GM12878 (cell line): ENCODE results near the gene IL17F.
A peak's percentile ranks its signal among the peaks of the same experiment; 100 is the strongest.

Experiments used
- CEBPB ChIP-seq, 2 experiments: fragments of 150-350 bp in 1 of 2; IDR thresholded peaks; 2 replicates each; pipeline ENCODE4 v1.6.1; 2012 to 2014; ENCODE audit warnings: low read depth in 2 of 2, low read length in 2 of 2, borderline replicate concordance in 1 of 2, inconsistent platforms in 1 of 2
- CTCF ChIP-seq, 3 experiments: IDR thresholded peaks in 2 of 3; conservative IDR thresholded peaks in 1 of 3; 2 replicates each; pipeline ENCODE4 v1.5.1; 2011; ENCODE audit warnings: low read depth in 3 of 3, low read length in 3 of 3, mild to moderate bottlenecking in 3 of 3, control low read depth in 2 of 3, moderate library complexity in 2 of 3, inconsistent platforms in 1 of 3, mixed read lengths in 1 of 3; ENCODE audit not compliant: control insufficient read depth in 2 of 3, insufficient read depth in 1 of 3; ENCODE audit errors: extremely low read depth in 1 of 3
- DPF2 ChIP-seq: fragments of 450-650 bp; IDR thresholded peaks from 2 replicates; pipeline ENCODE4 v1.6.1; 2017; ENCODE audit warnings: mild to moderate bottlenecking
- EZH2 ChIP-seq: IDR thresholded peaks from 2 replicates; pipeline ENCODE4 v1.6.1; 2012; ENCODE audit warnings: low read depth, mild to moderate bottlenecking, control low read depth, inconsistent platforms, low read length, borderline replicate concordance; ENCODE audit not compliant: control insufficient read depth
- FOS ChIP-seq: IDR thresholded peaks from 3 replicates; pipeline ENCODE4 v1.6.1; 2011; ENCODE audit warnings: borderline replicate concordance; ENCODE audit not compliant: insufficient read length; ENCODE audit errors: extremely low read depth
- NFYB ChIP-seq: IDR thresholded peaks from 2 replicates; pipeline ENCODE4 v1.6.1; 2011; ENCODE audit warnings: low read depth, mild to moderate bottlenecking, low read length, improper control_type of control experiment, moderate library complexity; ENCODE audit not compliant: insufficient read depth
- NR2C2 ChIP-seq: IDR thresholded peaks from 2 replicates; pipeline ENCODE4 v1.6.1; 2011; ENCODE audit warnings: borderline replicate concordance, low read depth; ENCODE audit not compliant: control insufficient read depth, insufficient read length
- POLR2A ChIP-seq: IDR thresholded peaks from 2 replicates; pipeline ENCODE4 v1.6.1; 2011; ENCODE audit warnings: low read depth, mild to moderate bottlenecking, low read length
- POLR2AphosphoS5 ChIP-seq: IDR thresholded peaks from 2 replicates; pipeline ENCODE4 v1.6.1; 2011; ENCODE audit warnings: mild to moderate bottlenecking, low read length, inconsistent platforms
- RAD21 ChIP-seq: IDR thresholded peaks from 2 replicates; pipeline ENCODE4 v1.6.1; 2011; ENCODE audit warnings: mild to moderate bottlenecking, low read depth, low read length, moderate library complexity; ENCODE audit not compliant: insufficient read depth
- RCOR1 ChIP-seq: conservative IDR thresholded peaks from 2 replicates; pipeline ENCODE4 v1.6.1; 2012; ENCODE audit warnings: low read depth, low read length, improper control_type of control experiment
- SPI1 ChIP-seq: IDR thresholded peaks from 2 replicates; pipeline ENCODE4 v1.6.1; 2011; ENCODE audit warnings: low read depth, mild to moderate bottlenecking, low read length, moderate library complexity, borderline replicate concordance; ENCODE audit not compliant: insufficient read depth

- TF ChIP-seq RAD21 = no peak
- no peak for TF ChIP-seq SPI1
- TF ChIP-seq CEBPB (IDR thresholded peaks at IDR 0.05; ENCODE audit: borderline replicate concordance in 1 of 2, low read depth in 2 of 2, low read length in 2 of 2) = no peak
- TF ChIP-seq POLR2A = peak; percentile 37; the same call in 1 of the 2 replicates
- TF ChIP-seq NR2C2 = no peak
- TF ChIP-seq NFYB = no peak
- TF ChIP-seq CTCF (IDR thresholded peaks at IDR 0.05 in 2 of 3, conservative IDR thresholded peaks at IDR 0.05 in 1 of 3; ENCODE audit: control insufficient read depth in 2 of 3, extremely low read depth in 1 of 3, insufficient read depth in 1 of 3, low read depth in 3 of 3, low read length in 3 of 3) = no peak
- no peak for TF ChIP-seq EZH2
- TF ChIP-seq FOS = no peak
- no peak for TF ChIP-seq RCOR1
- no peak for TF ChIP-seq DPF2
- no peak for TF ChIP-seq POLR2AphosphoS5
Observed at GRCh38 chr6:52260634-52261033, 16.3 kb upstream of the IL17F start.
